ENCODE results near the gene POFUT1.
A peak's percentile ranks its signal among the peaks of the same experiment; 100 is the strongest.
"Not testable (repeated sequence)": the region's sequence is repeated elsewhere in the genome, so short reads cannot be mapped to it uniquely, and the experiment has no call there.

POFUT1 gene

DNA sequence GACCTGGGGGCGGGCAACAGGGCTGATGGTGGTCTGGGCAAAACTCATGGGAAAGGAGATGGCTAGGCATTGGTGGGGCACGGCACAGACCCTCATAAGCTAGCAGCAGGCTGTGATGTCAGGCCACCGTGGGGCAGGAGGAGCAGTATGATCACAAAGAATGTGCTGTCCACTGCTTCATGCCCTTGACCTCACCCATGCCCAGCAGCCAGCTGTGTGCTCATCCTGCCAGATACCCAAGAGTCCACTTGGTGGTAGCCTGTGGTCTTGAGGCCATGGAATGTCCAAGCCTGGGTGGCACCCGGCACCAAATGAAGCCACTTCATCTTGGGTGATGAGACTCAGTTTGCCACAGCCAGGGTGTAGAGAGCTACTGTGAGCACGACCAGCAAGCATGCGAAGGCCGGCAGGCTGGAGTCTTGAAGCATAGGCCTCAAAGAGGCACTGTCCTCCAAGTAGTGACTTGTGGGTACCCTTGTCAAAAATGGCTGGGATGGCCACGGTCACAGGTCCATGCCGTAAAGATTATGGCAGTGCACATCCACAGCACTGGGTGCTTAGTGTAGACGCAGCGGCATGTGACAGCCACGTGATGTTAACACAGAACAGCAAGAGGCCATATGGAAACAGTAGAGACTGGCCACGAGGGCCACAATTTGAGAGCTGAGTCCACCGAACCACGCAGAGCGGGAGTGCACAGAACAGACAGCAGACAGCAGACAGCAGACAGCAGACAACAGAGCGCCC, 19.1 kb upstream of the POFUT1 start:
- intact Hi-C loops (cut with DNase I) = no loop called here
- DNase-seq = no peak

DNA sequence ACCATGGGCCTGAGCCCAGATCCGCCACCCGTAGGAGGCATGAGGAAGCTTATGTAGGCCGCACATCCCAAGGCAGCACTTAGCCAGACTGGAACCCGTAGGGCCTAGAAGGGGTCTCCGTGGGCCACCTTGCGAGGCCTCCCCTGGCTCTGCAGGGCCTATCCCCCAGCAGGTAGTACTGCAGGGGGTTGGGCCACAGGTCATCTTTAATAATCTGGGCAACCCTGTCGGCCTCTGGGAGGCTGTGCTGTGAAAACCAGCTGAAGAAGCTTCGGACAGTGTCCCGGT, 18.6 kb upstream of the POFUT1 start:
- intact Hi-C loops (cut with DNase I) = no loop called here
- DNase-seq = peak in 1 of 10 donors; percentile 79

DNA sequence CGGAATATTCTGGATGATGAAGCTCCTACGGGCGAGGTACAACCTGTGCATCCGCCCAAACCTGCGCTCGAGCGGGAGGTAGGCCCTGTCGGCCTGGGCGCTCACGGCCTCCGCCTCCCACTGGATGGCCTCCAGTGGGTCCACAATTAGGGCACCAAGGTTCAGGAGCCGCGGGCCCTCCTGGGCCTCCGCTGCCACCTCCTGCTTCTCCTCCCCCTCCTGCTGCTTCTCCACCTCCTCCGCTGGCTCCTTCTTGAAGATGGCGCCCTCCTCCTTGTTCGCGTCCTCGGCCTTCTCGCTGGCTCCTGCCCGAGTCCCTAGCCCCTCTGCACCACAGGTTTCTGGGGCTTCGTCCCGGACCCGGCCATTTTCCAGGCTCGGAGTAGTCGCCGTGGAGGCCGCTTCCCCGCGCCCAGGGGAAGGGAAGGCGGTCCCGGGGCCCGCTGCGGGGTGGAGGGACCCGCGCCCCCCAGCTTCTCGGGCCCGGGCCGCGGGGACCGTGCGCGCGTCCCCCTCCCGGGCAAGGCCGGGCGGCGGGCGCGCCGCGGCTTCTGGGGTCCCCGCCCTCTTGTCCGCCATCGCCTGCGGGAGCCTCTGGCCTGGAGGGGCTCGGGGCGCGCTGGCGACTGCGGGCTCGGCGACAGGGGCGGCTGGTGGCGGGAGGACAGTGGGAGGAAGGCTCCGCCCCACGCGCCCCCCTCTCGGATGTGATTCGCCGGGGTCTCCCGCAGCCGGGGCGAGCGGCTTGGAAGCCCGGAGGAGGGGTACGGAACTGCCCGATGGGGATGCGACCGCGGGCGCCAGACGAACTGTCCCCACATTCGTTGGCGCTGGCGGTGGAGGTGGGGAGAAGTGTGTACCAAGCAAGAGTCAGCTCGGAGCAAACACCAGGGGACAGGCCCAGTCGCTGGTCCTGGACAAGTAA, 17.7 kb upstream of the POFUT1 start:
- peak; percentile 38 to 95 (median 63) for DNase-seq
- intact Hi-C loops (cut with DNase I) = no loop called here

DNA sequence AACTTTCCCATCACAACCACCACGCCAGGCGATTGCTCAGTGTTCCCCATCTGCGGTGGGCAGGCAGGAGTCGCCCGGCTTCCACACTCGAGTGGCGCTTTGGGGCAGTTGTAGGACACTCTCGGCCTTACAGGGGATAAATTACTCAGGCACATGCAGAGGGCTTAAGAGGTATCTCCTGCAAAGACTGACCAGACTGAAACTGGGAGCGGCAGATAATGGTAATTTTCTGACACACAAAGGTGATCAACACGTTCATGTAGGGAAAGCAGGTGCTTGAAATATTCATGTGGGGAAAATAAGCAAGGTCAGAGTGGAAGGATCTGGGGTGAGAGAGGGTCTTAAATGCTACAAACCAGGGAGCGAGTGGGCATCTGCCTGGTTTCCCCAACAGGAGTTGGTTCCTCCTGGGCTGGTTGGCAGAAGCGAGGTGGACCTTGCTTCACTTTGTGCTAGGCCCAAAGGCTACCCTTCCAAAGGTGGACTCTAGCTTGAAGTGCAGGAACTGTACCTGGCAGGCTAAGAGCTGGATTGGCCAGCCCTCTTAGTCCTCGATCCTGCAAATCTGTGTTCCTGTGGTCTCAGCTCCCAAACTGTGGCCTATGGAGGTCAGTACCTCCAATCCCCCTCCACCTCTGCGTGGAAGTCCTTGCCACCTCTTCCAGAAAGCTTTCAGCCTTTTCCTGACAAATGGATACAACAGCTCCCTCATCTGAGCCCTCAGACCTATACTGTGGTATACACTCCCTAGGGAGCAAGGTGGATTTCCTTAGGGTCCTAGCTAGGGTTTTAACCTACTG, 16.9 kb upstream of the POFUT1 start:
- intact Hi-C loops (cut with DNase I) = no loop called here

DNA sequence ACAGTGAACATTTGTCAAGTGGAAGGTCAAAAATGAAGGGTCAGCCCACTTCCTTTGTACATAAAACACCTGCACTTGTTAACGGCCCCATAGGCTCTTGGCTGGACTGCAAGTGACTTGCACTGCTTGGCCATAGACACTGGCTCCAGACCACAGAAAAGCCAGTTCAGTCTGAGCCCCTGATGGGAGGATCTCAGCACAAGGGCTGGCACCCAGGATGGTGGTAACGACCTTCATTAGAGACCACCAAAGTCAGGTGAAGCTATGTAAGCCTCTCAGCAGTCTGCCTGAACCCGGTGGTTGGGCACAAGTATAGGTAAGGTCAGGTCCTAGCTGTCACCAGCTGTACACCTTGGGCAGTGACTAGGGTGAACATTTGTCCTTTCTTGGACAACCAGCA, 16.3 kb upstream of the POFUT1 start:
- intact Hi-C loops (cut with DNase I) = no loop called here
- no peak for DNase-seq

More for the DNA sequence above, 16.9 kb upstream of the POFUT1 start:
- no peak for DNase-seq

DNA sequence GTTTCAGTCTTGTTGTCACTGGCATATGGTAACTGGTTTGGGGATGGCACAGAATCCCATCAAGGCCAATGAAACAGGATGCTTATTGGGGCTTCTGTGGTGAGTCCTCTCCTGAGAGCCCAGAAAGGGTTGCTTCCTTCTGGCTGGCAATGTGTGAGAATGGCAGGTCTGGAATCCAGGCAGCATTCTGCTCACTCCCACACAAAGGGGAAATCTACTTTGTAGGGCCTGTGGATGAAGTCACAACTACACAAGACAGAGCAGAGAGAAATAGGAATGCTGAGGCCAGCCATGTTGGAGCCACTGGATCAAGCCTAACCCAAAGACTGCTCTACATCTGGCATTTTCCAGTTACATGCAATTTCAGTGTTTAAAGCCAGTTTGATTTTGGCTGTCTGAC, 15.8 kb upstream of the POFUT1 start:
- intact Hi-C loops (cut with DNase I) = no loop called here
- no peak for DNase-seq

DNA sequence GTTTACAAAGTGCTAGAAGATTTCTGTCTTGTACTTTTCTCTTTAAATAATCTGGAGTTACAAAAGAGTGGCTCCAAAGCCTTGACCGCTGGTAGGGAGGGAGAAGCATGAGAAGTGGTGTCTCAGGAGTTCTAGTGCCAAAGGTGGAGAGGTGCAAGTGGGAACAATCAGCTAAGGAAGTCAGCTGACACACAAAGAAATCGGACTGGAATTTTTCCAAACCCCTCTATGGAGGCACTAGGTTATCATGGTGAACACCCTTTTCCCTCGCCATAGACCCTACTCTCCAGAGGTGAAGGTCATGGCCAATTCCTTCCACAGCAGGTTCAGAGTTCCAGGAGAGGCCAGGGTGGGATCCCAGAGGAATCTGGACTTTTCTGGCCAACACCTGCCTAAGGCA, 15.0 kb upstream of the POFUT1 start:
- intact Hi-C loops (cut with DNase I) = no loop called here
- no peak for DNase-seq

DNA sequence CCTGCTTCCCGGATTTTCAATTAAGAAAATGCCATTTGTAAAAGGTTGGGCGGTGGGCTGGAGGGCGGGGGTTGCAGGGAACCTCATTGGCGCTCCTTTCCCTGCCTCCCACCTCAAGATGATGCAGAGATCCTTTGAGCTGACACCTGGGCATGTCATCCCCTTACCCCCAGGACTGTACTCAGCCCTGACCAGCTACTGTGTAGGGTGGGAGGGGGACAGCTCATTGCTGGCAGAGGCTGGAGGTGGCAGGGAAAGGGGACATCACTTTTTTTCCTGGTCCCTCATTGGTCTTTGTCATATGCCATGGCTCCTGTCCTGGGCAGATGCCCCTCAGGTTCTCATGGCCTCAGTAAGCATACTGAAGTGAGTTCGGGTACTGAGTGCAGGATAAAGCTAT, 14.3 kb upstream of the POFUT1 start:
- intact Hi-C loops (cut with DNase I); DNase-seq: not testable (repeated sequence)

DNA sequence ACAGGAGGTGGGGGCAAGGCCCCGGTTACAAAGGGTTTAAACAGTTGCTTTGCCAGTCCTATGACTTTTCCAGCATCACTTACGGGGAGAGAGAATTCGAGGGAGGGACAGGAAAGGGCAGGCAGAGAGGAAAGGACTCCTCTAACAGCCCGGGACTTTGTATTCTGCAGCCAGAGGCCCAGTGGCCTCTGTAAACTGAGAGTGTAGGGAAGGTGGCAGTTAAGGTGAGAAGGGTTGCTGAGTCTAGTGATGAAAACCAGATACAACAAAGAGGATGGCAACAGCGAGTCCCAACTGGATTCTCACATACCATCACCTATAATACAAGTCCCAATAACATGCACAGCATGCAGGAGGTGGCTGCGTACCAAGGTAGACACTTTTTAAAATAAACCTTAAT, 13.7 kb upstream of the POFUT1 start:
- no peak for DNase-seq
- intact Hi-C loops (cut with DNase I) = no loop called here

DNA sequence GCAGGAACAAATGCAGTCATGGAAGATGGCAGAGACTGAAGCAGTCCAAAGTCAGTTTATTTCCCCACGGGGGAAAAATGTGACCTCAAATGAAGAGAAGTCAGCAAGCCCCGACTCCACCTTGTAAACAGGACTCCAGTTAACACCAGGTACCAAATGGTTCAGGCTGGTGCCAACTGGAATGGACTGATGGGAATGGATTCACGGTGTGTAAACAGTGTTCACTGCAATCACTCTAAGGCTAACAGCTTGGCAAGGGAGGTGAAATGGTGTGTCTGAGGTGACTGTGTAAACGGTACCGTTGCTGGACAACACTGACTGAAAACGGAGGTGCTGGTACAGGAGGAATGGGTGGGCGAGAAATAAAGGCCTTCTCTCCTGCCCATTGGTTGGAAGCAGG, 12.1 kb upstream of the POFUT1 start:
- no peak for DNase-seq
- intact Hi-C loops (cut with DNase I) = no loop called here

DNA sequence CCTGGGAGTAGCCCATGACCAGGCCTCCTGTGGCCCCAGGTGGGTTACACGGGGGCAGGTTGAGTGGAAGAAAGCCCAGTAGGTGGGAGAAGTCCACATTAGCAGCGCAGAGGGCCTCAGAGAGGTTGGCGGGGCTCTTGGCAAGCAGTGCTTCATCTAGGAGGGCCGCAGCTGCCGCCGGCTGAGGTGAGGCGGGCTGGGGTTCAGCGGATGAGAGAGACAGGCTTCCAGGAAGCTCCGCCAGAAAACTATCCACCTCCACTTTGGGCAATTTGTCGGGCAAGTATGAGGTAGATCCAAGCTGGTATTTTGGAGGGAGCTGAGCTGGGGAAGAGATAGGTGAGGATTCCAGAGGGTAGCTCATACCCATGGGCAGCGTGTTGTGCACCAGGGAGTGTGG, 11.1 kb upstream of the POFUT1 start:
- intact Hi-C loops (cut with DNase I) = not testable (repeated sequence)
- DNase-seq = peak in 1 of 10 donors; percentile 63

DNA sequence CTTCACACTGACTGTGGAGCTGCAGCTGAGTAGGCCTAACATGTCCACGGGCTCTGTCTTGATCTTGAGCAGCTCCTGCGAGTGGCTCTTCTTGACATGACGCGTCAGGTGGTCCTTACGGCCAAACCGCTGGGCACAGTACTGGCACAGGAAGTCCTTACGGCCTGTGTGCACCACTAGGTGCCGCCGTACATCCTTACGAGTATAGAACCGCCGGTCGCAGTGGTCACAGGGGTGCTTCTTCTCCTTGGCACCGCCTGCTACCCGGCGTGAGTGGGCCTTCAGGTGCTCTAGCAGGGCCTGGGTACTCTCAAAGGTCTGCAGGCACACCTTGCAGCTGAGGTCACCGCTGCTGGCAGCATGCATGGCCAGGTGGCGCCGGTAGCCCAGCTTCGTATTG, 10.5 kb upstream of the POFUT1 start:
- intact Hi-C loops (cut with DNase I) = not testable (repeated sequence)
- peak in 1 of 10 donors; percentile 63 for DNase-seq

DNA sequence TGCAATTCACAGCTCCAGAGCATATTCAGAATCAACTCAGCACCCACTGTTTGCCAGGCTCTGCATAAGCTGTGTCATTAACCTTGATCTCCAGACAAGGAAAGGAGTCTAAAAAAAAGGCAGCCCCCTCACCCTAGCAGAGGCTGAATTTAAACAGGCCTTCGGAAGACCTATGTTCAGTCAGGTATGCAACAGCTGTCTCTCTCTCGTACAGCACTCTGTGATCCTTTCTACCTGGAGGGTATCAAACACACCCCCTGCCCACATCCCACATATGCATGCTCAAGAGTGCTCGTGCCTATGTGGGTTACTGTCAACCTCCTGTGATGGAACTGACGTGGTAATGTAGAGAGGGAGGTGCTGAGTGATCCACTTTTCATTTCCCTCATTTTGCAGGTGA, 8.7 kb upstream of the POFUT1 start:
- intact Hi-C loops (cut with DNase I) = no loop called here

DNA sequence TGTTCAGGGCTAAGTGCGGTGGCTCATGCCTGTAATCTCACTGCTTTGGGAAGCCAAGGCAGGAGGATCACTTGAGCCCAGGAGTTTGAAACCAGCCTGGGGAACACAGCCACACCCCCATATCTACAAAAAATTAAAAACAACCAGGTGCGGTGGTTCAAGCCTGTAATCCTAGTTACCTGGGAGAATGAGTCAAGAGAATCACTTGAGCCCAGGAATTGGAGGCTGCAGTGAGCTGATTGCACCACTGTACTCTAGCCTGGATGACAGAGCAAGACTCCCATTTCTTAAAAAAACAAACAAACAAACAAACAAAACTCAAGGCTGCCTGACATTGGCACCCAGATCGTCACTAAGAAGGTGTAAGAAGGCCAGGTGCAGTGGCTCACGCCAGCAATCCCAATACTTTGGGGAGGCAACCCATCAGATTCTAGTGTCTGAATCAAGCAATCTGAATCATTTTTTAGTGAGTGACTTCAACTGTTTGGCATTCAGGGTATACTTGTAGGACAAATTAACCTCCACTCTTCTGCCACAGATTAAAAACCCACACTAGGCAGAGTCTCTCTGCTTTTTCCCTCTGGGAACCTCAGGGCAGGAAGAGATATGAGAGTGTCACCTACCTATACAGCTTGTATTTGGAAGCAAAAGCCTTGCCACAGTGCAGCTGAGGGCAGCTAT, 6.2 kb upstream of the POFUT1 start:
- intact Hi-C loops (cut with DNase I) = loop anchor here (10.0 kb wide), 2 partner anchors 283 to 377 kb away; no protein-coding TSS in a partner anchor

More for the DNA sequence above, 8.7 kb upstream of the POFUT1 start:
- no peak for DNase-seq

DNA sequence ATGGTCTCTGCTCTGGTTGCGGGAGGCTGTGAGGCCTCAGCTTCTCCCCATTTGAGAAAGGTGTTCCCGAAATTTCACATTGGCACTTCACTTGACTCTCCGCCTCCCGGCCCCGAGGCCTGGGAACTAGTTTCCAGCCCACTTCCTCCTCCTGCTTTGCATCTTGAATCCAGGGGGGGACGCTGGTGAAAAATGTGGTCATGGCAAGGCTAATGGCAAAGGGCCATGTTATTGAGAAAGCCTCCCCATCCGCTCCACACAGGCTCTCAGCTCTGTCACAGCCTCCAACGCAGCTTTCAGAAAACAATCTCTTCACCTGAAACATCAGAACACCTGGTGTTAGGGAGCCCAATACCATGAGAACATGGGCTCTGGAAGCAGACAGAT, 5.7 kb upstream of the POFUT1 start:
- intact Hi-C loops (cut with DNase I) = loop anchor here (10.0 kb wide), 2 partner anchors 283 to 377 kb away; no protein-coding TSS in a partner anchor
- no peak for DNase-seq

More for the DNA sequence above, 6.2 kb upstream of the POFUT1 start:
- no peak for DNase-seq

DNA sequence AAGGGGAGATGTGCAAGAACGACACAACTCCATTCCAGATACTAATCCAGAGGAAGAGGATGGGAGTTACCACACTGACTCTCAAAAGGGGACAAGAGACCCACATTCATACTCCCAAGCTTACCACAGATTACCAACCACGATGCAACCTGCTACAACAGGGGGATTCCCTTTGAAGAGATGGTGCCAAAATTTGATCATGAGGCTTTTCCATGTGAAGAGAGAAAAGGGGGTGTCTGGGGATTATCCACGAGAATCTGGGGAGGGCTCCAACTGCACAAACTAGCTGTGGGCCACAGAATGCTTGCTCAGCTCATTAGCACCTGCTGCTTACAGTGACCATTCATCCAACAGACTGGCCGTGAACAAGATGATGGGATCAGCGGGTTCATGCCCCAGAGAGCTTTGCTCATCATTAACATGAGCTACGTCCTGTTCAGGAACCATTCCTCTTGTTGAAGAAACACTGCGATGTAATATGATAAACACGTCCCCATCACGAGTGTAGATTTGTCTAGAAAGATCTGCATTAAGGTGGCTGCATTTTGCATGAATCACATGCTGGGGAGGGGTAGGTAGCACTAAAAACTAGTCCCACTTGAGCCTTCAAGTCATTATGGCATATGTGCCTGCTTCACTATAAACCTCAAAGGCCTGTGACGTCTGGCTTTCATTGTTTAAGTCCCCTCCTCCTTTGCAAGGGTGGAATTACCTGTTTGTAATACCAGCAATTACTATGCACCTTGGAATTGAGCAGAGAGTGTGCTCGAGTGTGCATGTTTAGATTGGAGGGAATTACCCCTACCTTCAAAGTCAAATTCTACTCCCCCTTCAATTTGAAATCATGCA, 4.1 kb upstream of the POFUT1 start:
- intact Hi-C loops (cut with DNase I) = loop anchor here (10.0 kb wide), 2 partner anchors 281 to 379 kb away; no protein-coding TSS in a partner anchor
- DNase-seq = no peak

DNA sequence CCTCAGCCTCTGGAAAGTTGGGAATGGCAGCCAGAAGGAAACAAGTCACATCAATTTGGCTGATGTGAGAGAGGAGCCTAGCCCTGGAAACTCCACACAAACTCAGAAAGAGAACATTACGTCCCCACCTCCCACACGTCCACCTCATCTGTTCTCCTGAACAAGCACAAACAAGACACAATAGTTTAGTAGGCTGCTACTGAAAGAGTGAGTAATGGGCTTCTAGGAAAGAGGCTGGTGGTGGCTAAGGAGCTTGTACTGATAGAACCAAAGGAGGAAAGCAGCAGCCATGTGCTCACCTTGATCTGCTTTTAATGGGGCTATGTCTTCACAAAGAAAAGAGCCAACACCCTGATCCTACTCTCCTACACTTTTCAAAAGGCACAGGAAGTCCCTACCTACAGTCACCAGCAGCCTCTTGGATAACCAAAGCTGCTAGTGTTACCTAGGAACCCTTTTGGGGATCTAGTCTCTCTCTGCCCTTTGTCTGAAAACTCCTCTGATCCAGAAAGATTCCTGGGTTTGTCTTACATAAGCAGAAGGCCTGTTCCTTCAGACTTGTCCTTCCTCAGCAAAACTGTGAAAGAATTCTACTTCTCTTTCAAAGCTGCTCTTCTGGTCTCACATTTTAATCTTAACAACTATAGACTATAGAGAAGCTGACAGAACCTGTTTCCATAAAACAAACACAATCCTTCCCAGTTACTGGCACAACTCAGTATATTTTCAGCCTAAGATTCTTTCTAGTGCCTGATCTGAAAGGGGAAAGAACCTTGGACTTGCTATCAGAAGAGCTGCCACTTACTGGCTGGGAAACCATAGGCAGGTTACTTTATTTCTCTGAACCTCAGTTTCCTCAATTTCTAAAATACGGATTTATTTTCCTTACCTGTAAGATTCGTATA, 3.2 kb upstream of the POFUT1 start:
- intact Hi-C loops (cut with DNase I) = loop anchor here (5.0 to 10.0 kb wide), 3 partner anchors 153 to 380 kb away; partner anchors contain the start of gene ASXL1
- peak in 1 of 10 donors; percentile 10 for DNase-seq

All from posterior cingulate gyrus (tissue), 11 donors.